Body of pancreas (tissue), 4 donors: ENCODE results near the gene MAP1B.

Experiments used
- POLR2A ChIP-seq, 3 donors: fragments of 450-650 bp; IDR thresholded peaks; one replicate each; pipeline ENCODE4 v1.6.1; 2016; ENCODE audit warnings: antibody characterized with exemption in 3 of 3, mild to moderate bottlenecking in 2 of 3
- TF ChIP-seq, protein P1 (sequence below), 7 experiments: fragments of 450-650 bp in 4 of 7; fragments of 200-600 bp in 3 of 7; sonication (generic) in 3 of 7; IDR thresholded peaks; one replicate each; pipeline ENCODE4 v1.5.1; 2016 to 2019; ENCODE audit warnings: antibody characterized with exemption in 7 of 7

DNA sequence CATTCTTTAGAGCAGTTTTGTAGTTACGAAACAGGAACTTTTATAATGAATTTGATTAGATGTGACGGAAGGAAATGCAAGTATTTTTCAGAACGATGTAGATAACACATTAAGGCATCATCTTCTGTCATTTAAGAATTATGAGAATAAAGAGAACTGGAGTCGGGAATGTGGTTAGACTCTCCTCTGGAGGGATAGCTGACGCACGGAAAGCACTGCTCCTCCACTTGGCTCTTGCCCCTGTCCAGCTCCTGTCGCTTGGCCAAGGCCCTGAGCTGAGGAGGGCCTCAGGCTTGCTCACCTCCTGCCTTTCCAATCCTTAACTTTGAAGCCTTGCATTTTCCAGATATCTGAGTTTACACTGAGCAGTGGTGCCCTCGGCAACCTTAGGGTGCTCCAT, 60.5 kb downstream of the MAP1B start:
- TF ChIP-seq POLR2A (IDR thresholded peaks at IDR 0.05), result no peak
- TF ChIP-seq, protein P1, sequence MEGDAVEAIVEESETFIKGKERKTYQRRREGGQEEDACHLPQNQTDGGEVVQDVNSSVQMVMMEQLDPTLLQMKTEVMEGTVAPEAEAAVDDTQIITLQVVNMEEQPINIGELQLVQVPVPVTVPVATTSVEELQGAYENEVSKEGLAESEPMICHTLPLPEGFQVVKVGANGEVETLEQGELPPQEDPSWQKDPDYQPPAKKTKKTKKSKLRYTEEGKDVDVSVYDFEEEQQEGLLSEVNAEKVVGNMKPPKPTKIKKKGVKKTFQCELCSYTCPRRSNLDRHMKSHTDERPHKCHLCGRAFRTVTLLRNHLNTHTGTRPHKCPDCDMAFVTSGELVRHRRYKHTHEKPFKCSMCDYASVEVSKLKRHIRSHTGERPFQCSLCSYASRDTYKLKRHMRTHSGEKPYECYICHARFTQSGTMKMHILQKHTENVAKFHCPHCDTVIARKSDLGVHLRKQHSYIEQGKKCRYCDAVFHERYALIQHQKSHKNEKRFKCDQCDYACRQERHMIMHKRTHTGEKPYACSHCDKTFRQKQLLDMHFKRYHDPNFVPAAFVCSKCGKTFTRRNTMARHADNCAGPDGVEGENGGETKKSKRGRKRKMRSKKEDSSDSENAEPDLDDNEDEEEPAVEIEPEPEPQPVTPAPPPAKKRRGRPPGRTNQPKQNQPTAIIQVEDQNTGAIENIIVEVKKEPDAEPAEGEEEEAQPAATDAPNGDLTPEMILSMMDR (IDR thresholded peaks at IDR 0.05), result no peak
